PC-9 (cell line): ENCODE measurements around the gene PIRT.

Experiments used
- EZH2 ChIP-seq: fragments of 200-600 bp; sonication (generic); IDR thresholded peaks from 2 replicates; pipeline ENCODE4 v1.8.0; 2017; ENCODE audit warnings: antibody characterized with exemption, low read depth
- TF ChIP-seq, protein P1 (sequence below): fragments of 200-600 bp; sonication (generic); conservative IDR thresholded peaks from 2 replicates; pipeline ENCODE4 v1.6.1; 2017; ENCODE audit warnings: mixed run types, antibody characterized with exemption, mild to moderate bottlenecking, moderate library complexity

DNA sequence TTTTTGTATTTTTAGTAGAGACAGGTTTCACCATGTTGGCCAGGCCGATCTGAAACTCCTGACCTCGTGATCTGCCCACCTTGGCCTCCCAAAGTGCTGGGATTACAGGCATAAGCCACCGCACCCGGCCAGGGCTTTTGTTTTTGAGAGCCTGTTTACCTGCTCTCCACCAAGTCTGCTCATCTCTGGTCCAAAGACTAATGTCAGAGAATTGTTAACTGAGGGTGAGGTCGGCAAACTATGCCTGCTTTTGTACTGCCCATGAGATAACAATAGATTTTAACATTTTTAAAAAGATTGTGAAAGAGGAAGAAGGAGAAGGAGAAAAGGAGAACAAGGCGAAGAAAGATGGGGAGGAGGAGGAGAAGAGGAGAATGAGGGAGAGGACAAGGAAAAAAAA, 60.0 kb downstream of the PIRT start:
- TF ChIP-seq, protein P1, sequence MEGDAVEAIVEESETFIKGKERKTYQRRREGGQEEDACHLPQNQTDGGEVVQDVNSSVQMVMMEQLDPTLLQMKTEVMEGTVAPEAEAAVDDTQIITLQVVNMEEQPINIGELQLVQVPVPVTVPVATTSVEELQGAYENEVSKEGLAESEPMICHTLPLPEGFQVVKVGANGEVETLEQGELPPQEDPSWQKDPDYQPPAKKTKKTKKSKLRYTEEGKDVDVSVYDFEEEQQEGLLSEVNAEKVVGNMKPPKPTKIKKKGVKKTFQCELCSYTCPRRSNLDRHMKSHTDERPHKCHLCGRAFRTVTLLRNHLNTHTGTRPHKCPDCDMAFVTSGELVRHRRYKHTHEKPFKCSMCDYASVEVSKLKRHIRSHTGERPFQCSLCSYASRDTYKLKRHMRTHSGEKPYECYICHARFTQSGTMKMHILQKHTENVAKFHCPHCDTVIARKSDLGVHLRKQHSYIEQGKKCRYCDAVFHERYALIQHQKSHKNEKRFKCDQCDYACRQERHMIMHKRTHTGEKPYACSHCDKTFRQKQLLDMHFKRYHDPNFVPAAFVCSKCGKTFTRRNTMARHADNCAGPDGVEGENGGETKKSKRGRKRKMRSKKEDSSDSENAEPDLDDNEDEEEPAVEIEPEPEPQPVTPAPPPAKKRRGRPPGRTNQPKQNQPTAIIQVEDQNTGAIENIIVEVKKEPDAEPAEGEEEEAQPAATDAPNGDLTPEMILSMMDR, result no peak
- no peak for TF ChIP-seq EZH2
